Measurements from ENCODE around the gene HIGD1C.
"Not testable (repeated sequence)": the region's sequence is repeated elsewhere in the genome, so short reads cannot be mapped to it uniquely, and the experiment has no call there.

HIGD1C gene

DNA sequence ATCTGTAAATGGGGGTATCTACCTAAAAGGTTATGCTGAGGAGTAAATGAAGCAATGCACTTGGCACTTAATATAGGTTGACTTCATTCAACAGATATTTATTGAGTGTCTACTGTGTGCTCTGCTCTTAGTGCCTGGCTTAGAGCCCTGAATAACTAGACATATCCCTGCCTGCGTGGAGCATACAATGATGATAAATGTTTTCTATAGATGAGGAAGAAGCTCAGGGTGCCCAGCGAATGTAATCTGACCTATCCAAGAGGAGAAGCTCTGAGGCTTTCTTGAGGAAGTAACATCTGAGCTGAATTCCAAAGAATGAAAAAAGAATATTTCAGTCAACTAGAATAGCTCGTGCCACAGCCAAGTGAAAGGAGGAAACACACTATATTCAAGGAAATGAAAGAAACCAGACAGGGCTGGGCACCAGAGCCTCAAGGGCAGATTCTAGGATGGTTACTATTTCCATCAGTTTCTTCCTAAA is 17.9 kb upstream of the HIGD1C start:
- DNase-seq = no peak

DNA sequence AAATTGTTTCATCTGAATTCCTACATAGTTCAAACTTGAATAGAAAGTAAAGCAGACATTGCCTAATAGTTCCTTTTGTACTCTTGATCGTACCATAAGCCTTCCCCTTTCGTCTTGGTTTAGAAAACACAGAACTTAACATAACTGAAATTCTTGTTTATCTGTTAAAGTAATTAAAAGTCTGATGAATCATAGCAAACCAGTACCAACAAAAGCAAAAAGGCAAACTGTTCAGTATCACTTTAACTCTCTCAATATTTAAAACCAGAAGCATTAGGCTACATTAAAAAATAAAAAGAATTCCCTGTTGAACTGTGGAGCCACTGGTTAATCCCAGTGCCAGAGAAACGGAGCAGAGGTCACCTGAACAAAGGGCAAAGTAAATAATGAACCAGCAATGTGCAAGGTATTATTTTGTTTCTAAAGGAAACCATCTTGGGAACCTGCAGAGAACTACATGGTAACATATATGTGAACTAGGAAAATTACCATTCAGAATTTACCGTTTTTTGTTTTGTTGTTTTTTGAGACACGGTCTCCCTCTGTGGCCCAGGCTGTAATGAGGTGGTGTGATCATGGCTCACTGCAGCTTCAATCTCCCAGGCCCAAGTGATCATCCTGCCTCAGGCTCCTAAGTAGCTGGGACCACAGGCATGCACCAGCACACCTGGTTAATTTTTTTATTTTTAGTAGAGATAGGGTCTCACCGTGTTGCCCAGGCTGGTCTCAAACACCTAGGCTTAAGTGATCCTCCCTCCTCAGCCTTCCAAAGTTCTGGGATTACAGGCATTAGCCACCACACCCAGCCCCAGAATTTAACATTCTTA is 17.1 kb upstream of the HIGD1C start:
- no peak for DNase-seq

DNA sequence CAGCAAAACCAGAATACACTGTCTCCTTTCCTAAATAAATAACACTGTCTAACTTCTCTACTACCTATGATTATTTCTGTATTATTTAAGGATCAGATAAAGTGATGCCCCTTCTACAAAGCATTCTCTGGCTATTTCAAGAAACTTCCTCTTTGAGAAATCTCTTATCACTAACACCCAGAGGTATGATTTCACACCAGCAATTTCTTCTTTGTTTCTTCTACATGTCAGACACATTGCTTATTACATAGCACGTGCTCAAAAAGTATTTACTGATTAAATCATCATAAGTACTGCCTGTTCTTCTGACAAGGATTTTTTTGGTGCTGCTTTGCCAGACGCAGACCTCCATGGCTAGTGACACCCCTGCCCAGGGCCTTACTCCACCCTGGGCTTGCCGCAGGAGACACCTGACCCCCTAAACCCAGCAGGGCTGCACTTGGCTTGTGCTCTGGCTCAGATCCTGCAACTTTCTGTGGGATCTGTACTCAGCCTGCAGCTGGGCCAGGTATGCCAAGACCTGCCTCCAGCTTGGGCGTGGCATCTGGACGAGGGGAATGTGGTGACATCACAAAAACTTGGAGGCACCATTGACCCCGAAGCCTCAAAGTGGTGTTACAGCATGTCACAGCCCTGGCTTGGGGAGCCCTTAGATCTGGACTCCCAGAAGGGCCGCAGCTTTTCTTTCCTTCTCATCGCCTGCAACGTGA is 15.4 kb upstream of the HIGD1C start:
- no peak for DNase-seq

- no peak for DNase-seq
These were observed 14.7 kb upstream of the HIGD1C start for GRCh38 chr12:50937653-50938052.

DNA sequence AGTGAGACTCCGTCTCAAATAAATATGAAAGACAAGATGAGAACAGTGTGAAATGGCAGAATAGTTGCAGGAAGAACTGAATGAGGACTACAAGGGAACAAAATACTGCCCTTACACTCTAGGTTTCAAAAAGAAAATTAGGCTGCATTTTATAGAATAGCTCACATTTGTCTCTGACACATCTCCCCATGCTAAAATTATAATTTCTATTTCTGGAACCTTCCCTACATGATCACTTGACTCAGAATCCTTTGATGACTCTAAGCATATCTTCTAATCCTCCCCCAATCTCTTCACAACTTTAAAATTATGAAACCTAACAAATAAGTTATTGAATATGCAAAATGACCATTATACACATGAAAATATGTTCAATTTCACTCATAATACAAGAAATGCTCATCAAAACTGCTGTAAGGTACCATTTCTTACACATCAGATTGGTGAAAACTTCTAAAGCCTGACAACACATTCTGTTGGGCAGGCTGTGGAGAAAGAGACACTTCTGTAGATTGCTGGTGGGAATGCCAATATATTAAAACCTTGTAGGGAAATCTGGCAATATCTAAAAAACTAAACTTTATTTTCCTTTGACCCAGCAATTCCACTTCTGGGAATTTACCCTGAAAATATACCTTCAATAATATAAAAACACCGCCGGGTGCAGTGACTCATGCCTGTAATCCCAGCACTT is 4.3 kb upstream of the HIGD1C start:
- no peak for DNase-seq

DNA sequence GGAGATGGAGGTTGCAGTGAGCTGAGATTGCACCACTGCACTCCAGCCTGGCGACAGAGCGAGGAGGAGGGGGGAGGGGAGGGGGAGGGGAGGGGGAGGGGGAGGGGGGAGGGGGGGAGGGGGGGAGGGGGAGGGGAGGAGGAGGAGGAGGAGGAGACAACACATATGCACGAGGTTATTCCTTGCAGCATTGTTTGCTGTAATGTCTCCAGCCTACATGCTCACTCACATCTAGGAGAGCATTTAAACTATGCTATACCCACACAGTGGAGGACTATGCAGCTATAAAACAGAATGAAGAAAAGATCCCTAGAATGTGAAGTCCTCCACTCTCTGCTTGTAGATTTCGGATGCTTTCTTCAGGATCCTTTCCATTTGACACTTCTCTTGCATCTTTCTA is 3.5 kb upstream of the HIGD1C start:
- no peak for DNase-seq

- no peak for DNase-seq
These were observed 2.5 kb upstream of the HIGD1C start for GRCh38 chr12:50949801-50950302.

- DNase-seq = no peak
These were observed 1.2 kb upstream of the HIGD1C start for GRCh38 chr12:50951112-50951511.

DNA sequence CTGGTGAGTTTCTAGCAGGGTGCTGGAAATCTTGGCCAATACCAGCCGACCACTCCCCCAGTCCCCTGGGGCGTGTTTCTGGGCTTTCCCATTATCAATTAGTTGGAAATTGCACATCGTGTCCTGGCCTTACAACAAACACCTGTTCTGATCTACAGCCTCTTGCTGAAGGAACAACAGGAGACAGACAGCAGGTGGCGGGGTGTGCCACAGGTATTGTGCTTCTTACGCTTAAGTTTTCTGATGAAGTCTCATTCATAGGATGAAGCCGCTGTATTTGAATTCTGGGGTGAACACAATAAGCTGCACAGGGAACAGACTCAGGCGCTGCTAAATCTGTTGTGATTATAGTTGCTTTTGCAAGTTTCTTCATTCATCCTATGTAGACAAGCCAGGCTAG is 703 bp downstream of the HIGD1C start:
- no peak for DNase-seq

DNA sequence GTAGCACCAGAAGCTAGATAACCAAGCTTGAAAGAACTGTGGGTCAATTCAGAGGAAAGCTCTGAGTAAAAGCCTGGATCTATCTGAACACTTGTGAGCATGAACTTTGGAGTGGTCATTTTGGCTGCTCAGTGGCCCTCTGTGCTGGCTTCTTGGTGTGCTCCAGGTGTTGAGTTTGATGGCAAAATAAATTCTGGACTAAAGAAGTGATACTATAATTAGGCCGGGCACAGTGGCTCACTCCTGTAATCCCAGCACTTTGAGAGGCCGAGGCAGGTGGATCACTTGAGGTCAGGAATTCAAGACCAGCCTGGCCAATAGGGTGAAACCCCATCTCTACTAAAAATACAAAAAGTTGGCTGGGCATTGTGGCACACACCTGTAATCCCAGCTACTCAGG is 2.4 kb downstream of the HIGD1C start:
- DNase-seq = not testable (repeated sequence)

GRCh38 chr12:50955288-50955687 is 2.9 kb downstream of the HIGD1C start:
- DNase-seq = no peak

GRCh38 chr12:50955697-50956096 is 3.4 kb downstream of the HIGD1C start:
- DNase-seq = no peak

GRCh38 chr12:50960130-50960529 is 7.8 kb downstream of the HIGD1C start:
- no peak for DNase-seq

GRCh38 chr12:50961708-50962107 is 9.4 kb downstream of the HIGD1C start:
- no peak for DNase-seq

GRCh38 chr12:50964432-50964831 is 12.1 kb downstream of the HIGD1C start:
- DNase-seq = no peak

DNA sequence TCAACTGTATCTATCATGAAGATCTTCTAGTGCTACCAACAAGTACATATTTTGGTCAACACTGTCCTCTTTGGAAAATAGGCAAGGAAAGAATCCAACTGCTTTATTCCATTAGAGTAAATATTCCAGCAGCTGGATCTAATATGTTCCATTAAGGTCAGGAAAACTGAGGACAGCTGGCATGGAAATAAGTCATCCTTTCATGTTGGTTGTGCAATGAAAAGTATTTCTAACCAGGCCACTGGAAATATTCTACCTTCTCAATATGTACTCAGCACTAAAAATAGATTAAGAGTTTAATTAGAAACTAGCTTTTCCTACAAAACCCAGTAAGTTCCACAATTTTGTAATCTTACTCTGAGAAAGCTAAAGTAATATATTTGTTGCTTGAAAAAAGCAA is 19.6 kb downstream of the HIGD1C start:
- DNase-seq = no peak

DNA sequence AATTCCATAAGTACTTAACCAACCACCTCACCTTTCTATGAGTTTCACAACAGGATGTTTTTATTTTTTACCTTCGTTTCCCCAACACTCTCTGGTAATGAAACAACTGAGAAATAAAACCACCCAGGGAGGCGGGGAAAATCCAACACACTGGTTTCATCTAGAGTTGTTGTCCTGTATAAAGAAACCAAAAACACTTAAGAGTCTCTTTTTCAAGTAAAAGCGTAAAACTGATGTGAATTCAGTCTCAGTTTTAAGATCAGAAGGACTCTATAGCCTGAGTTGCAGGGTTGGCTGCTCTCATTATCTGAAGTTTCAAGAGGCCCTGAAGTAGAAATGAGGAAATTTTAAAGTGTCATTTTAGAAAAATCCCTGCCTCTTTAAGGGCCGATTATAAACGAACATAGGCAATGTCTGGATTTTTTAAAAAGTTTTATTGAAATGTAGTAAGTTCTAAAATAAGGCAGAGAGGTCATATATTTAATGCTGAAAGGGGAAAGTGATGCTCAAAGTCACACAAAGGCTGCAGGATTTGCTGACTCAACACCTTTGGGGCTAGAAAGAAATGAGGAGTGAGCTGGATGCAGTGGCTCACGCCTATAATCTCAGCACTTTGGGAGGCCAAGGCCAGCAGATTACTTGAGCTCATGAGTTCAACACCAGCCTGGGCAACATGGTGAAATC is 27.2 kb downstream of the HIGD1C start:
- no peak for DNase-seq

DNA sequence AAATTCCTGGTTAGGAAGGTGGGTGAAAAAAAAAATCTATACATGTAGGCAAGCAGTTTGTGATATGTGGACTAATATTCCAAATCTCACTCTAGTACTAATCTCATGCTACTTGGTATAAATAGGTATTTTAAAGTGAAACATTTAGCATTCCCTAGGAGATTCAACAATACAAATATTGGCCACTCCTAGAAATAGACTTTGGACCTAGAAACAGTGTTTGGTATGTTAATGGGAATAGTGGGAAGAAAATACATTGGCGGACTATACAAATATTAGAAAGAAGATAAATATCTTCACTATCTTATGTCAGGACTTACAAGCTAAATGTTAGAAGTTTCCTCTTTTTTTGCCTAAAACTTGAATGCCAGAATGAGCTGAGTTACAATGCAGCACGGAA is 28.2 kb downstream of the HIGD1C start:
- DNase-seq = no peak

DNA sequence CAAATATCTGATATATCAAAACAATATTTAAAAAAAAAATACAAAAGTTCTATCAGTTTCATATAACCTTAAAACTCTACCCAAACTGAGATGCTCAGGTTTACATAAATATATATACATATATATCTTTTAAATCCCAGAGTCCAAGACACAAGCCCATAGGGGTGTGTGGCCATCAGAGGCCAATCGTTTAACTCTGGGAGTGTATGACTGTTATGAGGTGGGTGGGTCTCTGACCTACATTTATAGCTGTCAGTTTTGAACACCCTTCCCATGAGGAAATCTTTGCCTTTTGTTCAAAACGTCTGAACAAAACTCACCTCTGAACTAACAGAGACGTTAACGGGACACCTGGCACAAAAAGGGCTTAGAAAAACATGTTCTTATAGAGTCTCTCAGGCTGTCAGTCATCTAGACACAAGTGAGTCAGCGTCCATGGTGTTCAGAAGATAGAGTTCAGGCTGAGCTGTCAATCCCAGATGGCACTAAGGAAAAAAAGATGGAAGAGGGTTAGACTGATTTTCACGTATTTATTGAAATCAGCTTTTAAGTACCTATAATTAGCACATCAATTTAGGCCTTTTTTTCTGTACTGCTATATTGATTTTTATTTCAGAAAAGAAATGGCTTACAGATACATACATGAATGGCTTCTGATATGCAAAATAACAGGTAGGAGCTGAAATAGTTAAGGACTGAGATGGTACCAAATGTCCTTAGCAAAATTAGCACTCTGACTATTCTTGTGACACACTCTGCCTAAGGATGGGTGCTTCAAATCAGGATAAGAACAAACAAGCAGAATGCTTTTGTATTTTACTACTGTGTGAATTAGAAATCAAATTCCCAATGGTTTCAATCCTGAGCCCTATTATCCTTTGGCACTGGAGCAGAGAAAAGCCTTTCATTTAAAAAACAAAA is 29.2 kb downstream of the HIGD1C start:
- no peak for DNase-seq

GRCh38 chr12:50984586-50985298 is 32.4 kb downstream of the HIGD1C start:
- DNase-seq = no peak

DNA sequence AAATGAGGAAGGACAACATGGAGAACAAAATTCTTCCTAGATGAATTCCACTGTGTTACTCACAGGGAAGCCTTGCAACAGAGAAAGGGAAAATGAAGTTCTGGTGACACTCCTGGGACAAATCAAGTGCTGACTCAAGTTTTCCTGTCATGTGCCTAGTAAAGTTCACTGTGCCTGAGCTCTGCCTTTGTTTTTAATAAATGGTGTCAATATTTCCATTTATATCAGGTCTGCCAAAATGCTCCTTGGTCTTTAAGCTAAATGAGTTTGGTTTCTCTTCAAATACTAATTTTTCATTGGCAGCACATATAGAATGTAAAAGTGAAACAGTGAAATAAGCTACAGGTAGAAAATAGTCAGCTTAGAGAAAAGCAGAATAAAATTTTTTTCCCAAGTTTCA is 33.0 kb downstream of the HIGD1C start:
- DNase-seq = no peak
